ENCODE data around the gene HOXB5.

The HOXB5 gene

DNA sequence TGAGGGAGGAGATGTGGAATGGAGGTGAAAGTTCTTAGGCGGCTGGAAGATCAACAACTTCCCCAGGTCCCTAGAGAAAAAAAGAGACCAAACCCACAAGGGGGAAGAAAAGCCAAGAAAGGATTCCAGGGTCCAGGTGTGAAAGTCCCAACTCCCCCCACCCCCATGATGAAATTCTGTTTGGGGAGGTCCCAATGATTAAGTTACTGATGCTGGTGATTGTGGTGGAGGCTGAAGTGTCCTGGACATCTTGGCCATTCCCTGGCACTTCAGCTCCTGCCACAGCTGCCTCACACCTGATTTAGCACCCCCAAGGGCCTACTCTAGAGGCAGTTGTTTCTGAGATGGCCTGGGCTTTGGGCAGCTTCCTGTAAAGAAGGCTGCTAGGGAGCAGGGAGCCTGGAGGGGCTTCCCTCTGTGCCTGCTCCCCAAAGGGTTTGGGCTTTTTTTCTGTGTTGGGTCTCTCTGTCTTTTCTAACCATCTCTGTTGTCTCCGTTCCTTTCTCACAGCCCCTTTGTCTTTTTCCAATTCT lies 28.5 kb downstream of the HOXB5 start:
- peak overlapping the region; percentile 72 for H3K4me2 ChIP-seq (ENCODE audit: low read length)
- peaks cover 30% of the 10 kb centered on the region for H3K36me3 ChIP-seq (replicated peaks; ENCODE audit: low read depth, low read length)
- no peaks in the 10 kb centered on the region for H4K20me1 ChIP-seq (ENCODE audit: insufficient read depth, low read length)
- TF ChIP-seq EZH2phosphoT487 (IDR thresholded peaks at IDR 0.05; ENCODE audit: low read depth) = no peak
- TF ChIP-seq, protein P1, sequence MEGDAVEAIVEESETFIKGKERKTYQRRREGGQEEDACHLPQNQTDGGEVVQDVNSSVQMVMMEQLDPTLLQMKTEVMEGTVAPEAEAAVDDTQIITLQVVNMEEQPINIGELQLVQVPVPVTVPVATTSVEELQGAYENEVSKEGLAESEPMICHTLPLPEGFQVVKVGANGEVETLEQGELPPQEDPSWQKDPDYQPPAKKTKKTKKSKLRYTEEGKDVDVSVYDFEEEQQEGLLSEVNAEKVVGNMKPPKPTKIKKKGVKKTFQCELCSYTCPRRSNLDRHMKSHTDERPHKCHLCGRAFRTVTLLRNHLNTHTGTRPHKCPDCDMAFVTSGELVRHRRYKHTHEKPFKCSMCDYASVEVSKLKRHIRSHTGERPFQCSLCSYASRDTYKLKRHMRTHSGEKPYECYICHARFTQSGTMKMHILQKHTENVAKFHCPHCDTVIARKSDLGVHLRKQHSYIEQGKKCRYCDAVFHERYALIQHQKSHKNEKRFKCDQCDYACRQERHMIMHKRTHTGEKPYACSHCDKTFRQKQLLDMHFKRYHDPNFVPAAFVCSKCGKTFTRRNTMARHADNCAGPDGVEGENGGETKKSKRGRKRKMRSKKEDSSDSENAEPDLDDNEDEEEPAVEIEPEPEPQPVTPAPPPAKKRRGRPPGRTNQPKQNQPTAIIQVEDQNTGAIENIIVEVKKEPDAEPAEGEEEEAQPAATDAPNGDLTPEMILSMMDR (IDR thresholded peaks at IDR 0.05; ENCODE audit: low read depth, low read length) = no peak
- no peaks in the 10 kb centered on the region for H3K9me3 ChIP-seq (ENCODE audit: insufficient read depth, low read length)
- H3K27ac ChIP-seq (ENCODE audit: low read length) = no peak overlapping the region
- H3K79me2 ChIP-seq (ENCODE audit: low read length) = peaks cover 50% of the 10 kb centered on the region
- peak overlapping the region; percentile 71 for H3K4me3 ChIP-seq (ENCODE audit: low read length)
- peak overlapping the region; percentile 63; the same call in 1 of the 2 replicates for H3K9ac ChIP-seq (ENCODE audit: low read length)
- H2AFZ ChIP-seq (ENCODE audit: low read depth, low read length) = no peak overlapping the region
- peaks cover 37% of the 10 kb centered on the region for H3K4me1 ChIP-seq (ENCODE audit: low read length)
- no peaks in the 10 kb centered on the region for H3K27me3 ChIP-seq (ENCODE audit: low read depth, low read length)

DNA sequence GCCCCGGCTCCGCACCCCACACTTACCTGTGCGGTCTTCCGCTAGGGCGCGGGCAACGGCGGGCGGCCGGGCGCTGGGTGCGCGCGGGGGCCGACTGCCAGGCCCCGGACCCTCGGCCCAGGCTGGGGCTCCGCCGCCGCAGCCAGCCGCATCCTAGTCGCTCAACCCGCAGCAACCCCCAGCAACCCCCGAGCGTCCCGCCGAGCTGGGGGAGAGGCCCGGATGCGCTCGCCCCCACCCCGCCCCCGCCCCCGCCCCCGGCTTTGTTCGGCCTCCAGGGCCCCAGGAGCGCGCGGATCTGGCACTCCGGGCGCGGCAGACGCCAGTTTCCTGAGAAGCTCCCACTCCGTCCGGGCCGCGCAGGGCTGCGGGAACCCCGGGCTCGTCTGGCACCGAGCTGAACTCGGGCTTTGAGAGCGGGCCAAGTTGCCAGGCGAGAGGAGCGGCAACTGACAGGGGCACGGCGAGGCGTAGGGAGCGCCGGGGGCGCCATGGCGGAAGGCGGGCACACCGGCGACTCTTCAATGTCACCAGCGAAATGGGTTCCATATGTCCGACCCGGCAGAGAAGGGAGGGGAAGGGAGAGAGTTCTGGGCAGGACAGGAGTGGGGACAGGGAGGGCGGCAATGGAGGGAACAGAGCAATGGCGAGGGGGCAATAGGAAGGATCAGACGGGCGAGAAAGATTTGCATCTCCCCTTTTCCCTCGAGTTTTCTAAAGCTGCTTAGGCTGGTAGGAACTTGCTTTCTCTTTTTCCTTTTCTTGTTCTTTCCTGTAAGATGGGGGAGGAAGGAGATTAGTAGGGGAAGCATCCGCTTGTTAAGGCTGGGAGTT lies 29.2 kb downstream of the HOXB5 start:
- Histone ChIP-seq H3K9ac (ENCODE audit: low read length) (peak overlapping the region; percentile 63), H2AFZ (ENCODE audit: low read depth, low read length) (no peak overlapping the region), H3K79me2 (ENCODE audit: low read length) (peaks cover 43% of the 10 kb centered on the region), H4K20me1 (ENCODE audit: insufficient read depth, low read length) (no peaks in the 10 kb centered on the region), H3K9me3 (ENCODE audit: insufficient read depth, low read length) (no peaks in the 10 kb centered on the region), H3K4me1 (ENCODE audit: low read length) (peaks cover 37% of the 10 kb centered on the region), H3K27ac (ENCODE audit: low read length) (peak overlapping the region; percentile 16; the same call in 1 of the 2 replicates), H3K4me3 (ENCODE audit: low read length) (peak overlapping the region; percentile 71), H3K27me3 (ENCODE audit: low read depth, low read length) (no peaks in the 10 kb centered on the region), H3K36me3 (replicated peaks; ENCODE audit: low read depth, low read length) (peaks cover 30% of the 10 kb centered on the region), H3K4me2 (ENCODE audit: low read length) (peak overlapping the region; percentile 72)
- TF ChIP-seq, protein P1 (IDR thresholded peaks at IDR 0.05; ENCODE audit: low read depth, low read length) = no peak
- TF ChIP-seq EZH2phosphoT487 (IDR thresholded peaks at IDR 0.05; ENCODE audit: low read depth) = no peak

- Histone ChIP-seq H3K4me2 (ENCODE audit: low read length) (peak overlapping the region; percentile 60), H3K4me1 (ENCODE audit: low read length) (peaks cover 37% of the 10 kb centered on the region), H3K36me3 (replicated peaks; ENCODE audit: low read depth, low read length) (peaks cover 29% of the 10 kb centered on the region), H2AFZ (ENCODE audit: low read depth, low read length) (no peak overlapping the region), H4K20me1 (ENCODE audit: insufficient read depth, low read length) (no peaks in the 10 kb centered on the region), H3K4me3 (ENCODE audit: low read length) (peak overlapping the region; percentile 71), H3K27me3 (ENCODE audit: low read depth, low read length) (no peaks in the 10 kb centered on the region), H3K27ac (ENCODE audit: low read length) (peak overlapping the region; percentile 16; the same call in 1 of the 2 replicates), H3K9ac (ENCODE audit: low read length) (peak overlapping the region; percentile 63), H3K9me3 (ENCODE audit: insufficient read depth, low read length) (no peaks in the 10 kb centered on the region), H3K79me2 (ENCODE audit: low read length) (peaks cover 43% of the 10 kb centered on the region)
- no peak for TF ChIP-seq EZH2phosphoT487 (IDR thresholded peaks at IDR 0.05; ENCODE audit: low read depth)
- TF ChIP-seq, protein P1 (IDR thresholded peaks at IDR 0.05; ENCODE audit: low read depth, low read length) = no peak
Measured at GRCh38 chr17:48563867-48564187, 29.8 kb downstream of the HOXB5 start.

GRCh38 chr17:48563385-48563838 lies 30.2 kb downstream of the HOXB5 start:
- H3K9ac ChIP-seq (ENCODE audit: low read length) = peak overlapping the region; percentile 63
- H2AFZ ChIP-seq (ENCODE audit: low read depth, low read length) = no peak overlapping the region
- peaks cover 37% of the 10 kb centered on the region for H3K4me1 ChIP-seq (ENCODE audit: low read length)
- H3K4me3 ChIP-seq (ENCODE audit: low read length) = peak overlapping the region; percentile 71
- no peaks in the 10 kb centered on the region for H4K20me1 ChIP-seq (ENCODE audit: insufficient read depth, low read length)
- TF ChIP-seq EZH2phosphoT487 (IDR thresholded peaks at IDR 0.05; ENCODE audit: low read depth) = no peak
- TF ChIP-seq, protein P1 (IDR thresholded peaks at IDR 0.05; ENCODE audit: low read depth, low read length) = no peak
- peaks cover 40% of the 10 kb centered on the region for H3K79me2 ChIP-seq (ENCODE audit: low read length)
- H3K4me2 ChIP-seq (ENCODE audit: low read length) = peak overlapping the region; percentile 60
- no peaks in the 10 kb centered on the region for H3K9me3 ChIP-seq (ENCODE audit: insufficient read depth, low read length)
- no peaks in the 10 kb centered on the region for H3K27me3 ChIP-seq (ENCODE audit: low read depth, low read length)
- H3K36me3 ChIP-seq (replicated peaks; ENCODE audit: low read depth, low read length) = peaks cover 25% of the 10 kb centered on the region
- H3K27ac ChIP-seq (ENCODE audit: low read length) = peak overlapping the region; percentile 16; the same call in 1 of the 2 replicates
